Measurements from ENCODE around the gene APOL1. TPM values are rescaled to one million over a fixed set of nuclear protein-coding genes. Genes with fewer than 3 reads are reported as not detected.
"Not testable (repeated sequence)": the region's sequence is repeated elsewhere in the genome, so short reads cannot be mapped to it uniquely, and the experiment has no call there.

Gene APOL1
- total RNA-seq, 1 experiment from 2014 or later, result 0.30 TPM

DNA sequence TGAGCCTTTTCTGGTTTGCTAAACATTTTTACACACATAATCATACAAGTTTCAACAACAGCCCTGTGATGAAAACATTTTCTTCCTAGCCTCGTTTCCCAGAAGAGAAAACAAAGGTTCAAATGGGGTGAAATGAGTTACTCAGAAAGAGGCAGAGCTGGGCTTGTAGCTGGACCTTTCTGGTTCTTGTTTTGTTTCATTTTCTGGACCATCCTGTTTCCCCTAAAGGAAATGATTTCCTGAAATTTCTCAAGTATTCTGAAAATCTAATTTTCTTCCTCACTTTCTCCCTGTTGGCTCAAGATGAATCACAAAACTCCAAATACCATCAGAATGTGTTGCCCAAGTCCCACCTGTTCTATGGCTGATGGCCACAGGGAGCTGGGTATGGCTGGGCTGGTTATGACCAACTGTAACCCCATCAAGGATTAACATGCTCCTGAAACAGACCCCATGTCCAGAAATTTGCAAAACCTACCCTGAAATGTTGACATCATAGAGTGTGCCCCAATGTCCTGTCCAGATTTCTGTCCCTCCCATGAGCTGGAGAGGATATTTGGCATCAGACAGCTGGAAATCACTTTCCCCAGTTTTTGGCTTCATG is 44.7 kb upstream of the APOL1 start:
- no peak for DNase-seq (ENCODE audit: low read depth, low spot score)
- CTCF ChIA-PET, result no interaction called here
- H4K20me1 ChIP-seq (ENCODE audit: insufficient read depth), result no peaks in the 10 kb centered on the region

DNA sequence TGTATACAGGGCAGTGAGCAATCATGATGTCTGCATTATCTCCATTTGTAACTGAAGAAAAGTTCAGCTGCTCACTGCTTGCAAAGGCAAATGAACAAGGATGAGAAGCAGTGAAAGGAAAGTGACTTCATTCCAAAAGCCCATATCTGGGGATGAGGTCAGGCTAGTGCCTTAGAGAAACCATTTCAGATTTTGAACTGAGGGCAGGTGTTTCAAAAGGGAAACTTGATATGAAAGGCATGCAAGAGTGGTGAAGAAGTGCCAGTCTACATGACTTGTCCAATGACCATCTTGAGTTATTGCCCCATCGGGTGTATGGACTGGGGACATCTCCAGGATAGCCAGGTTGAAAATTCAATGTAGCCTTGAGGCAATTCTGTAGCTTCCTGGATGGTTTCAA is 44.0 kb upstream of the APOL1 start:
- CTCF ChIA-PET, result no interaction called here
- intact Hi-C loops (cut with micrococcal nuclease), result no loop called here

More for the DNA sequence above, 44.7 kb upstream of the APOL1 start:
- Histone ChIP-seq H3K4me2 (ENCODE audit: low read length) (no peak overlapping the region), H3K27me3 (ENCODE audit: insufficient read depth, low read length) (peaks cover 7% of the 10 kb centered on the region; the same call in 1 of the 2 replicates), H2AFZ (ENCODE audit: low read depth, low read length, poor library complexity, severe bottlenecking) (no peak overlapping the region), H3K9me3 (ENCODE audit: control insufficient read depth in 1 of 2, insufficient read depth in 1 of 2, low read depth in 1 of 2, low read length in 2 of 2) (no peaks in the 10 kb centered on the region), H3K4me3 (replicated peaks in 1 of 2; ENCODE audit: low read depth in 1 of 2, low read length in 2 of 2) (no peak overlapping the region), H3K79me2 (ENCODE audit: insufficient read depth, low read length) (no peaks in the 10 kb centered on the region), H3K36me3 (ENCODE audit: control insufficient read depth in 1 of 2, insufficient read depth in 2 of 2, low read length in 2 of 2) (no peaks in the 10 kb centered on the region), H3K9me2 (ENCODE audit: insufficient read depth) (no peaks in the 10 kb centered on the region), H3K4me1 (ENCODE audit: control insufficient read depth in 1 of 2, insufficient read depth in 2 of 2, low read length in 2 of 2) (no peaks in the 10 kb centered on the region), H3K9ac (ENCODE audit: low read length) (no peak overlapping the region), H3K27ac (ENCODE audit: low read depth, low read length) (no peak overlapping the region)
- no peak for ATAC-seq
- TF ChIP-seq EZH2 (IDR thresholded peaks at IDR 0.05) (no peak), SIN3A (IDR thresholded peaks at IDR 0.05; ENCODE audit: low read depth) (no peak)
- no TSS peak for BruUV-seq (replicated peaks)
- intact Hi-C loops (cut with micrococcal nuclease), result no loop called here
- ChIA-PET POLR2A (no interaction called here), RAD21 (ENCODE audit: low non-redundant PET in 1 of 2, low total read pairs in 2 of 2, uncharacterized antibody in 2 of 2, unreplicated experiment in 2 of 2) (no interaction called here)

DNA sequence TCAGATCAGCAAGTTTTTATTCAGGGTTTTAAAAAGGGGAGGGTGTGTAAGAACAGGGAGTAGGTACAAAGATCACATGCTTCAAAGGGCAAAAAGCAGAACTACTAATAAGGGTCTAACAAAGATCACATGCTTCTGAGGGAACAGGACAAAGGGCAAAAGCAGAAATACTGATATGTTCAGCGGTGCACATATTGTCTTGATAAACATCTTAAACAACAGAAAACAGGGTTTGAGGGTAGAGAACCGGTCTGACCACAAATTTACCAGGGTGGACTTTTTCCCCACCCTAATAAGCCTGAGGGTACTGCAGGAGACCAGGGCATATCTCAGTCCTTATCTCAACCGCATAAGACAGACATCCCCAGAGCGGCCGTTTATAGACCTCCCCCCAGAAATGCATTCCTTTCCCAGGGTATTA is 43.4 kb upstream of the APOL1 start:
- CTCF ChIA-PET; RAD21 ChIA-PET (ENCODE audit: low non-redundant PET in 1 of 2, low total read pairs in 2 of 2, uncharacterized antibody in 2 of 2, unreplicated experiment in 2 of 2): not testable (repeated sequence)

More for the DNA sequence above, 44.0 kb upstream of the APOL1 start:
- no peaks in the 10 kb centered on the region for H3K9me2 ChIP-seq (ENCODE audit: insufficient read depth)
- H3K9ac ChIP-seq (ENCODE audit: low read length), result no peak overlapping the region
- H3K79me2 ChIP-seq (ENCODE audit: insufficient read depth, low read length), result no peaks in the 10 kb centered on the region
- RAD21 ChIA-PET (ENCODE audit: low non-redundant PET in 1 of 2, low total read pairs in 2 of 2, uncharacterized antibody in 2 of 2, unreplicated experiment in 2 of 2), result no interaction called here
- H3K4me3 ChIP-seq (replicated peaks in 1 of 2; ENCODE audit: low read depth in 1 of 2, low read length in 2 of 2), result no peak overlapping the region
- no peaks in the 10 kb centered on the region for H3K9me3 ChIP-seq (ENCODE audit: control insufficient read depth in 1 of 2, insufficient read depth in 1 of 2, low read depth in 1 of 2, low read length in 2 of 2)
- no peaks in the 10 kb centered on the region for H3K4me1 ChIP-seq (ENCODE audit: control insufficient read depth in 1 of 2, insufficient read depth in 2 of 2, low read length in 2 of 2)
- H3K27me3 ChIP-seq (ENCODE audit: insufficient read depth, low read length), result peaks cover 11% of the 10 kb centered on the region
- no peaks in the 10 kb centered on the region for H4K20me1 ChIP-seq (ENCODE audit: insufficient read depth)
- H2AFZ ChIP-seq (ENCODE audit: low read depth, low read length, poor library complexity, severe bottlenecking), result no peak overlapping the region
- no TSS peak for BruUV-seq (replicated peaks)
- no peak overlapping the region for H3K4me2 ChIP-seq (ENCODE audit: low read length)
- no peak for DNase-seq (ENCODE audit: low read depth, low spot score)
- TF ChIP-seq TCF7L2 (IDR thresholded peaks at IDR 0.05; ENCODE audit: borderline replicate concordance, extremely low read depth, insufficient read depth, insufficient read length), result no peak
- TF ChIP-seq POLR2A (IDR thresholded peaks at IDR 0.05; ENCODE audit: borderline replicate concordance, extremely low read depth, insufficient read depth, insufficient read length), result no peak
- no peak for TF ChIP-seq ZNF274 (IDR thresholded peaks at IDR 0.05; ENCODE audit: low read depth, low read length)
- no peak for TF ChIP-seq CEBPB (IDR thresholded peaks at IDR 0.05; ENCODE audit: low read depth)
- no peak for TF ChIP-seq SIN3A (IDR thresholded peaks at IDR 0.05; ENCODE audit: low read depth)
- no peak for TF ChIP-seq CBX3 (IDR thresholded peaks at IDR 0.05; ENCODE audit: low read depth)
- TF ChIP-seq, protein P1, sequence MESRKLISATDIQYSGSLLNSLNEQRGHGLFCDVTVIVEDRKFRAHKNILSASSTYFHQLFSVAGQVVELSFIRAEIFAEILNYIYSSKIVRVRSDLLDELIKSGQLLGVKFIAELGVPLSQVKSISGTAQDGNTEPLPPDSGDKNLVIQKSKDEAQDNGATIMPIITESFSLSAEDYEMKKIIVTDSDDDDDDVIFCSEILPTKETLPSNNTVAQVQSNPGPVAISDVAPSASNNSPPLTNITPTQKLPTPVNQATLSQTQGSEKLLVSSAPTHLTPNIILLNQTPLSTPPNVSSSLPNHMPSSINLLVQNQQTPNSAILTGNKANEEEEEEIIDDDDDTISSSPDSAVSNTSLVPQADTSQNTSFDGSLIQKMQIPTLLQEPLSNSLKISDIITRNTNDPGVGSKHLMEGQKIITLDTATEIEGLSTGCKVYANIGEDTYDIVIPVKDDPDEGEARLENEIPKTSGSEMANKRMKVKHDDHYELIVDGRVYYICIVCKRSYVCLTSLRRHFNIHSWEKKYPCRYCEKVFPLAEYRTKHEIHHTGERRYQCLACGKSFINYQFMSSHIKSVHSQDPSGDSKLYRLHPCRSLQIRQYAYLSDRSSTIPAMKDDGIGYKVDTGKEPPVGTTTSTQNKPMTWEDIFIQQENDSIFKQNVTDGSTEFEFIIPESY (IDR thresholded peaks at IDR 0.05; ENCODE audit: extremely low read depth, insufficient replicate concordance, low read length), result no peak
- no peak for TF ChIP-seq EGR1 (IDR thresholded peaks at IDR 0.05; ENCODE audit: low read depth)
- TF ChIP-seq, protein P2, sequence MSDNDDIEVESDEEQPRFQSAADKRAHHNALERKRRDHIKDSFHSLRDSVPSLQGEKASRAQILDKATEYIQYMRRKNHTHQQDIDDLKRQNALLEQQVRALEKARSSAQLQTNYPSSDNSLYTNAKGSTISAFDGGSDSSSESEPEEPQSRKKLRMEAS (IDR thresholded peaks at IDR 0.05), result no peak
- TF ChIP-seq EZH2phosphoT487 (IDR thresholded peaks at IDR 0.05; ENCODE audit: borderline replicate concordance), result no peak
- TF ChIP-seq YY1 (IDR thresholded peaks at IDR 0.05; ENCODE audit: extremely low read depth, insufficient replicate concordance, low read depth, low read length), result no peak
- TF ChIP-seq ZFX (IDR thresholded peaks at IDR 0.05), result no peak
- H3K36me3 ChIP-seq (ENCODE audit: control insufficient read depth in 1 of 2, insufficient read depth in 2 of 2, low read length in 2 of 2), result no peaks in the 10 kb centered on the region
- no peak overlapping the region for H3K27ac ChIP-seq (ENCODE audit: low read depth, low read length)
- POLR2A ChIA-PET, result no interaction called here
- no peak for ATAC-seq

More for the DNA sequence above, 43.4 kb upstream of the APOL1 start:
- H3K9ac ChIP-seq (ENCODE audit: low read length); H3K4me2 ChIP-seq (ENCODE audit: low read length); H3K9me2 ChIP-seq (ENCODE audit: insufficient read depth); ATAC-seq; H3K4me1 ChIP-seq (ENCODE audit: control insufficient read depth in 1 of 2, insufficient read depth in 2 of 2, low read length in 2 of 2); H4K20me1 ChIP-seq (ENCODE audit: insufficient read depth); DNase-seq (ENCODE audit: low read depth, low spot score); H3K9me3 ChIP-seq (ENCODE audit: control insufficient read depth in 1 of 2, insufficient read depth in 1 of 2, low read depth in 1 of 2, low read length in 2 of 2); H3K4me3 ChIP-seq (replicated peaks in 1 of 2; ENCODE audit: low read depth in 1 of 2, low read length in 2 of 2); H3K36me3 ChIP-seq (ENCODE audit: control insufficient read depth in 1 of 2, insufficient read depth in 2 of 2, low read length in 2 of 2); H2AFZ ChIP-seq (ENCODE audit: low read depth, low read length, poor library complexity, severe bottlenecking); H3K79me2 ChIP-seq (ENCODE audit: insufficient read depth, low read length); intact Hi-C loops (cut with micrococcal nuclease); H3K27ac ChIP-seq (ENCODE audit: low read depth, low read length); BruUV-seq (replicated peaks): not testable (repeated sequence)
- POLR2A ChIA-PET, result interaction anchor here (0.6 kb wide), 1 partner anchor 814 kb away, joined by 4 read pairs; no protein-coding TSS in a partner anchor
- H3K27me3 ChIP-seq (ENCODE audit: insufficient read depth, low read length), result peaks cover 16% of the 10 kb centered on the region

All from HCT116 (cell line).